OCI-LY1 (cell line): ENCODE results near the gene COBL.

Experiments used
- H2AFZ ChIP-seq: fragments of 200-600 bp; sonication (generic), shearing (Covaris generic); 2 replicates; pipeline ENCODE4 v1.6.0; 2014; ENCODE audit warnings: antibody characterized with exemption, mild to moderate bottlenecking, low read length
- H3F3A ChIP-seq: fragments of 200-600 bp; sonication (generic), shearing (Covaris generic); 2 replicates; pipeline ENCODE4 v1.6.0; 2014; ENCODE audit warnings: mild to moderate bottlenecking, antibody characterized with exemption, low read length, moderate library complexity; ENCODE audit not compliant: insufficient read depth
- H3K27ac ChIP-seq: fragments of 200-600 bp; sonication (generic); 2 replicates; pipeline ENCODE4 v1.5.1; 2014; ENCODE audit warnings: low read length, mixed run types, mild to moderate bottlenecking, low read depth; ENCODE audit not compliant: poor library complexity, severe bottlenecking
- H3K27me3 ChIP-seq: fragments of 200-600 bp; sonication (generic); 2 replicates; pipeline ENCODE4 v1.6.0; 2014; ENCODE audit warnings: antibody characterized with exemption, mild to moderate bottlenecking, low read length, moderate library complexity; ENCODE audit not compliant: insufficient read depth
- H3K36me3 ChIP-seq: fragments of 200-600 bp; sonication (generic); 2 replicates; pipeline ENCODE4 v1.6.1; 2014; ENCODE audit warnings: mild to moderate bottlenecking, antibody characterized with exemption, low read length, moderate library complexity, mixed read lengths; ENCODE audit not compliant: insufficient read depth
- H3K4me1 ChIP-seq: fragments of 200-600 bp; sonication (generic); 2 replicates; pipeline ENCODE4 v1.5.1; 2014; ENCODE audit warnings: mild to moderate bottlenecking, low read length, moderate library complexity; ENCODE audit not compliant: insufficient read depth, severe bottlenecking
- H3K4me2 ChIP-seq: fragments of 200-600 bp; sonication (generic), shearing (Covaris generic); 2 replicates; pipeline ENCODE4 v1.6.1; 2014; ENCODE audit warnings: low read length
- H3K4me3 ChIP-seq: fragments of 200-600 bp; sonication (generic); 2 replicates; pipeline ENCODE4 v1.5.1; 2014; ENCODE audit warnings: low read length, low read depth, mild to moderate bottlenecking, mixed read lengths; ENCODE audit not compliant: poor library complexity, severe bottlenecking
- H3K79me2 ChIP-seq: fragments of 200-600 bp; shearing (Covaris generic); 2 replicates; pipeline ENCODE4 v1.6.1; 2016; ENCODE audit warnings: mixed run types, low read length, mixed read lengths; ENCODE audit not compliant: insufficient read depth
- H3K9ac ChIP-seq: fragments of 200-600 bp; sonication (generic), shearing (Covaris generic); 2 replicates; pipeline ENCODE4 v1.6.1; 2014; ENCODE audit warnings: mild to moderate bottlenecking, low read length, mixed read lengths
- H3K9me2 ChIP-seq: fragments of 200-600 bp; sonication (generic), shearing (Covaris generic); 2 replicates; pipeline ENCODE4 v1.6.1; 2014; ENCODE audit warnings: low read depth, mild to moderate bottlenecking, low read length, mixed read lengths
- H3K9me3 ChIP-seq: fragments of 200-600 bp; shearing (Covaris generic); 2 replicates; pipeline ENCODE4 v1.6.1; 2014; ENCODE audit warnings: low read length, mixed read lengths
- H4K20me1 ChIP-seq: fragments of 200-600 bp; sonication (generic), shearing (Covaris generic); 2 replicates; pipeline ENCODE4 v1.6.0; 2016; ENCODE audit warnings: mild to moderate bottlenecking, low read length; ENCODE audit not compliant: insufficient read depth
- CTCF ChIP-seq: fragments of 200-600 bp; sonication (generic), shearing (Covaris generic); IDR thresholded peaks from 2 replicates; pipeline ENCODE4 v1.5.1; 2017; ENCODE audit warnings: mild to moderate bottlenecking, antibody characterized with exemption, low read length, moderate library complexity, mixed read lengths
- EZH2 ChIP-seq: fragments of 200-600 bp; sonication (generic), shearing (Covaris generic); IDR thresholded peaks from 2 replicates; pipeline ENCODE4 v1.8.0; 2017; ENCODE audit warnings: borderline replicate concordance, mixed run types, mild to moderate bottlenecking, antibody characterized with exemption, low read length, moderate library complexity, mixed read lengths

The COBL gene

GRCh38 chr7:51062222-51062987 is 254.2 kb downstream of the COBL start:
- H3K4me2 ChIP-seq: no peak overlapping the region
- no peak overlapping the region for H2AFZ ChIP-seq
- H3K4me3 ChIP-seq: no peak overlapping the region
- H3F3A ChIP-seq: no peaks in the 10 kb centered on the region
- no peak overlapping the region for H3K9ac ChIP-seq
- H3K4me1 ChIP-seq: no peaks in the 10 kb centered on the region
- H3K36me3 ChIP-seq: no peaks in the 10 kb centered on the region
- H4K20me1 ChIP-seq: no peaks in the 10 kb centered on the region
- no peak overlapping the region for H3K27ac ChIP-seq
- TF ChIP-seq EZH2 (no peak), CTCF (no peak; the same call in 1 of the 2 replicates)
- no peaks in the 10 kb centered on the region for H3K79me2 ChIP-seq
- H3K9me3 ChIP-seq: no peaks in the 10 kb centered on the region
- H3K27me3 ChIP-seq: no peaks in the 10 kb centered on the region
- no peaks in the 10 kb centered on the region for H3K9me2 ChIP-seq

GRCh38 chr7:51060536-51060935 is 256.1 kb downstream of the COBL start:
- Histone ChIP-seq H2AFZ (no peak overlapping the region), H3K36me3 (no peaks in the 10 kb centered on the region), H3K9me2 (no peaks in the 10 kb centered on the region), H3F3A (no peaks in the 10 kb centered on the region), H3K9ac (no peak overlapping the region), H3K4me3 (no peak overlapping the region), H3K27ac (no peak overlapping the region), H4K20me1 (no peaks in the 10 kb centered on the region), H3K79me2 (no peaks in the 10 kb centered on the region), H3K4me2 (no peak overlapping the region), H3K9me3 (no peaks in the 10 kb centered on the region), H3K27me3 (no peaks in the 10 kb centered on the region), H3K4me1 (no peaks in the 10 kb centered on the region)
- no peak for TF ChIP-seq EZH2
- peak; percentile 44; the same call in 1 of the 2 replicates for TF ChIP-seq CTCF

- H3K27me3 ChIP-seq: 0 out of 2 replicates have a peak, but pooled peaks cover 2% of the 10 kb centered on the region
Observed at GRCh38 chr7:51059504-51060142, 257.0 kb downstream of the COBL start.

More at GRCh38 chr7:51059504-51060142, 257.0 kb downstream of the COBL start:
- no peaks in the 10 kb centered on the region for H3K9me3 ChIP-seq
- no peak overlapping the region for H3K9ac ChIP-seq
- no peak overlapping the region for H2AFZ ChIP-seq
- H3K4me1 ChIP-seq: no peaks in the 10 kb centered on the region
- H3K27ac ChIP-seq: no peak overlapping the region
- H3K4me3 ChIP-seq: no peak overlapping the region
- H3K36me3 ChIP-seq: no peaks in the 10 kb centered on the region
- H3K9me2 ChIP-seq: no peaks in the 10 kb centered on the region
- no peaks in the 10 kb centered on the region for H4K20me1 ChIP-seq
- H3F3A ChIP-seq: no peaks in the 10 kb centered on the region
- no peak for TF ChIP-seq CTCF
- no peak for TF ChIP-seq EZH2
- H3K79me2 ChIP-seq: no peaks in the 10 kb centered on the region
- no peak overlapping the region for H3K4me2 ChIP-seq
